Measurements from ENCODE around the gene PTPRD.

PTPRD gene

DNA sequence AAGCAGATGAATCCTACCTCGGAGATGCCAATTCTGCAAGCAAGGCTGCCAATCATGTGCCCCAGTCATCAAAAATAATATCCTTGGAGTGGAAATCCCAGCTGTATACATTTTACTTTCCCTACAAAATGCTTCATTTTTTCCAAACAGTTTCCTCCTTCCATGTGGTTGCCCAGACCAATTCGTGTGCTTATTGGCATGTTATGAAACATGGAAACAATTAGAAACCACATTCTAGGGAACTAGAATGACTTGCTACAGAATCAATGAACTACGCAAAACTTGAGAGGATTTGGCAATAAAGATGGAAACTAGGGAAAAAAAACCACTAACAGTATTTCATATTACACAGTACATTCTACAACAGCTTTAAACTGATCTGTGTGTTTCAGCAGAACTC lies 2228.7 kb downstream of the PTPRD start:
- Histone ChIP-seq H2AFZ (ENCODE audit: low read length) (no peak overlapping the region), H3K36me3 (ENCODE audit: insufficient read depth, low read length) (peaks cover 63% of the 10 kb centered on the region; the same call in 1 of the 2 replicates), H3K79me2 (ENCODE audit: insufficient read depth, low read length) (no peaks in the 10 kb centered on the region), H3K9ac (ENCODE audit: low read depth, low read length, poor library complexity, severe bottlenecking) (no peak overlapping the region), H3F3A (ENCODE audit: low read depth) (no peaks in the 10 kb centered on the region), H3K4me1 (ENCODE audit: insufficient read depth, low read length, poor library complexity, severe bottlenecking) (no peaks in the 10 kb centered on the region), H3K9me3 (ENCODE audit: insufficient read depth, low read depth, low read length) (no peaks in the 10 kb centered on the region), H3K4me2 (ENCODE audit: low read depth, low read length, poor library complexity, severe bottlenecking) (no peak overlapping the region), H3K27me3 (ENCODE audit: insufficient read depth, low read length, poor library complexity, severe bottlenecking) (no peaks in the 10 kb centered on the region), H3K4me3 (ENCODE audit: low read length, poor library complexity, severe bottlenecking) (no peak overlapping the region), H3K9me2 (replicated peaks; ENCODE audit: low read depth, low read length) (no peaks in the 10 kb centered on the region), H4K20me1 (ENCODE audit: insufficient read depth, low read length, poor library complexity, severe bottlenecking) (peaks cover 6% of the 10 kb centered on the region)
- TF ChIP-seq EZH2phosphoT487 (IDR thresholded peaks at IDR 0.05; ENCODE audit: borderline replicate concordance) = no peak
- TF ChIP-seq, protein P1, sequence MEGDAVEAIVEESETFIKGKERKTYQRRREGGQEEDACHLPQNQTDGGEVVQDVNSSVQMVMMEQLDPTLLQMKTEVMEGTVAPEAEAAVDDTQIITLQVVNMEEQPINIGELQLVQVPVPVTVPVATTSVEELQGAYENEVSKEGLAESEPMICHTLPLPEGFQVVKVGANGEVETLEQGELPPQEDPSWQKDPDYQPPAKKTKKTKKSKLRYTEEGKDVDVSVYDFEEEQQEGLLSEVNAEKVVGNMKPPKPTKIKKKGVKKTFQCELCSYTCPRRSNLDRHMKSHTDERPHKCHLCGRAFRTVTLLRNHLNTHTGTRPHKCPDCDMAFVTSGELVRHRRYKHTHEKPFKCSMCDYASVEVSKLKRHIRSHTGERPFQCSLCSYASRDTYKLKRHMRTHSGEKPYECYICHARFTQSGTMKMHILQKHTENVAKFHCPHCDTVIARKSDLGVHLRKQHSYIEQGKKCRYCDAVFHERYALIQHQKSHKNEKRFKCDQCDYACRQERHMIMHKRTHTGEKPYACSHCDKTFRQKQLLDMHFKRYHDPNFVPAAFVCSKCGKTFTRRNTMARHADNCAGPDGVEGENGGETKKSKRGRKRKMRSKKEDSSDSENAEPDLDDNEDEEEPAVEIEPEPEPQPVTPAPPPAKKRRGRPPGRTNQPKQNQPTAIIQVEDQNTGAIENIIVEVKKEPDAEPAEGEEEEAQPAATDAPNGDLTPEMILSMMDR (conservative IDR thresholded peaks at IDR 0.05; ENCODE audit: low read length) = no peak

GRCh38 chr9:8382777-8383527 lies 2229.8 kb downstream of the PTPRD start:
- Histone ChIP-seq H4K20me1 (ENCODE audit: insufficient read depth, low read length, poor library complexity, severe bottlenecking) (peaks cover 5% of the 10 kb centered on the region), H3K4me3 (ENCODE audit: low read length, poor library complexity, severe bottlenecking) (no peak overlapping the region), H3K4me2 (ENCODE audit: low read depth, low read length, poor library complexity, severe bottlenecking) (no peak overlapping the region), H3K9me2 (replicated peaks; ENCODE audit: low read depth, low read length) (no peaks in the 10 kb centered on the region), H2AFZ (ENCODE audit: low read length) (no peak overlapping the region), H3K27me3 (ENCODE audit: insufficient read depth, low read length, poor library complexity, severe bottlenecking) (no peaks in the 10 kb centered on the region), H3K36me3 (ENCODE audit: insufficient read depth, low read length) (peaks cover 52% of the 10 kb centered on the region; the same call in 1 of the 2 replicates), H3F3A (ENCODE audit: low read depth) (no peaks in the 10 kb centered on the region), H3K79me2 (ENCODE audit: insufficient read depth, low read length) (no peaks in the 10 kb centered on the region), H3K4me1 (ENCODE audit: insufficient read depth, low read length, poor library complexity, severe bottlenecking) (no peaks in the 10 kb centered on the region), H3K9ac (ENCODE audit: low read depth, low read length, poor library complexity, severe bottlenecking) (no peak overlapping the region), H3K9me3 (ENCODE audit: insufficient read depth, low read depth, low read length) (no peaks in the 10 kb centered on the region)
- TF ChIP-seq EZH2phosphoT487 (IDR thresholded peaks at IDR 0.05; ENCODE audit: borderline replicate concordance) = no peak
- TF ChIP-seq, protein P1 (conservative IDR thresholded peaks at IDR 0.05; ENCODE audit: low read length) = no peak

DNA sequence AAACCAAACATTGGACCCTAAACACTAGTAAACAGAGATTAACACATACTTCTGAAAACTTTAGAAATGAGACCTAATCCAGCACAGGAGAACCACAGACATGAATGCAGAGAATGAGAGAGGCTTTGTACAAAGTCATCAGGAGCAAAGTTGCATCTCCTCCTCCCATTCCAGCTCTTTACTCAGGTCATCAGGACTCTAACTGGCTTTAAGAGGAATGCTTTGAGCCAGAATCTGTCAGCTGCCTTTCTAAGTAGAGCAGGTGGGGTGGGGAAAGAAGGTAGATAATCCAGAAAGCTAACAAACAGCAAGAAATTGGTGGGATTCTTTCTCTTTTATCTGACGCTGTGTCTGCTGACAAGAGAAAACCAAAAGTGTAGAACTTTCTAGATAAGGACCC lies 2230.5 kb downstream of the PTPRD start:
- H3K9me3 ChIP-seq (ENCODE audit: insufficient read depth, low read depth, low read length) = no peaks in the 10 kb centered on the region
- H3K79me2 ChIP-seq (ENCODE audit: insufficient read depth, low read length) = no peaks in the 10 kb centered on the region
- no peaks in the 10 kb centered on the region for H4K20me1 ChIP-seq (ENCODE audit: insufficient read depth, low read length, poor library complexity, severe bottlenecking)
- no peaks in the 10 kb centered on the region for H3F3A ChIP-seq (ENCODE audit: low read depth)
- no peak overlapping the region for H3K4me2 ChIP-seq (ENCODE audit: low read depth, low read length, poor library complexity, severe bottlenecking)
- no peaks in the 10 kb centered on the region for H3K9me2 ChIP-seq (replicated peaks; ENCODE audit: low read depth, low read length)
- no peaks in the 10 kb centered on the region for H3K4me1 ChIP-seq (ENCODE audit: insufficient read depth, low read length, poor library complexity, severe bottlenecking)
- no peak for TF ChIP-seq EZH2phosphoT487 (IDR thresholded peaks at IDR 0.05; ENCODE audit: borderline replicate concordance)
- TF ChIP-seq, protein P1 (conservative IDR thresholded peaks at IDR 0.05; ENCODE audit: low read length) = no peak
- H3K36me3 ChIP-seq (ENCODE audit: insufficient read depth, low read length) = peaks cover 45% of the 10 kb centered on the region; the same call in 1 of the 2 replicates
- no peak overlapping the region for H3K9ac ChIP-seq (ENCODE audit: low read depth, low read length, poor library complexity, severe bottlenecking)
- no peaks in the 10 kb centered on the region for H3K27me3 ChIP-seq (ENCODE audit: insufficient read depth, low read length, poor library complexity, severe bottlenecking)
- no peak overlapping the region for H2AFZ ChIP-seq (ENCODE audit: low read length)
- no peak overlapping the region for H3K4me3 ChIP-seq (ENCODE audit: low read length, poor library complexity, severe bottlenecking)

All from Loucy (cell line).